Iris pigment epithelial cell (primary cell): ENCODE measurements around the gene WNK1.
A peak's percentile ranks its signal among the peaks of the same experiment; 100 is the strongest.
"Not testable (repeated sequence)": the region's sequence is repeated elsewhere in the genome, so short reads cannot be mapped to it uniquely, and the experiment has no call there.

Experiments used
- DNase-seq: peaks from one replicate; pipeline ENCODE4 v3.0.0-alpha.2; 2011; ENCODE audit warnings: low read depth

WNK1 gene

GRCh38 chr12:749751-750270 lies 2.6 kb upstream of the WNK1 start:
- DNase-seq = no peak

- DNase-seq = no peak
Observed at GRCh38 chr12:750366-751191, 1.8 kb upstream of the WNK1 start.

GRCh38 chr12:751192-751998 lies 984 bp upstream of the WNK1 start:
- peak; percentile 97 for DNase-seq

- peak; percentile 39 for DNase-seq
Observed at GRCh38 chr12:752695-753610, 574 bp downstream of the WNK1 start.

- peak; percentile 33 for DNase-seq
Observed at GRCh38 chr12:753611-754472, 1.5 kb downstream of the WNK1 start.

GRCh38 chr12:754473-754820 lies 2.1 kb downstream of the WNK1 start:
- DNase-seq = peak; percentile 32

GRCh38 chr12:754851-755562 lies 2.6 kb downstream of the WNK1 start:
- peak; percentile 83 for DNase-seq

GRCh38 chr12:759628-760027 lies 7.2 kb downstream of the WNK1 start:
- no peak for DNase-seq

GRCh38 chr12:761256-761655 lies 8.9 kb downstream of the WNK1 start:
- peak; percentile 20 for DNase-seq

- no peak for DNase-seq
Observed at GRCh38 chr12:765840-766239, 13.5 kb downstream of the WNK1 start.

GRCh38 chr12:768434-768833 lies 16.1 kb downstream of the WNK1 start:
- DNase-seq = no peak

GRCh38 chr12:770479-770878 lies 18.1 kb downstream of the WNK1 start:
- DNase-seq = no peak

GRCh38 chr12:772056-772697 lies 19.8 kb downstream of the WNK1 start:
- DNase-seq = no peak

GRCh38 chr12:774051-774614 lies 21.8 kb downstream of the WNK1 start:
- no peak for DNase-seq

- not testable (repeated sequence) for DNase-seq
Observed at GRCh38 chr12:775973-776771, 23.8 kb downstream of the WNK1 start.

- DNase-seq = not testable (repeated sequence)
Observed at GRCh38 chr12:776772-777373, 24.5 kb downstream of the WNK1 start.

- no peak for DNase-seq
Observed at GRCh38 chr12:777550-778047, 25.2 kb downstream of the WNK1 start.

GRCh38 chr12:778615-779014 lies 26.2 kb downstream of the WNK1 start:
- DNase-seq = no peak
